Embryonic facial prominence (tissue), 1 donor: Measurements from ENCODE around the gene CD74.
A peak's percentile ranks its signal among the peaks of the same experiment; 100 is the strongest.
"Not testable (repeated sequence)": the region's sequence is repeated elsewhere in the genome, so short reads cannot be mapped to it uniquely, and the experiment has no call there.

Source experiments
- DNase-seq: peaks from one replicate; pipeline ENCODE4 v3.0.0-alpha.2; 2016; ENCODE audit errors: extremely low spot score

The CD74 gene

DNA sequence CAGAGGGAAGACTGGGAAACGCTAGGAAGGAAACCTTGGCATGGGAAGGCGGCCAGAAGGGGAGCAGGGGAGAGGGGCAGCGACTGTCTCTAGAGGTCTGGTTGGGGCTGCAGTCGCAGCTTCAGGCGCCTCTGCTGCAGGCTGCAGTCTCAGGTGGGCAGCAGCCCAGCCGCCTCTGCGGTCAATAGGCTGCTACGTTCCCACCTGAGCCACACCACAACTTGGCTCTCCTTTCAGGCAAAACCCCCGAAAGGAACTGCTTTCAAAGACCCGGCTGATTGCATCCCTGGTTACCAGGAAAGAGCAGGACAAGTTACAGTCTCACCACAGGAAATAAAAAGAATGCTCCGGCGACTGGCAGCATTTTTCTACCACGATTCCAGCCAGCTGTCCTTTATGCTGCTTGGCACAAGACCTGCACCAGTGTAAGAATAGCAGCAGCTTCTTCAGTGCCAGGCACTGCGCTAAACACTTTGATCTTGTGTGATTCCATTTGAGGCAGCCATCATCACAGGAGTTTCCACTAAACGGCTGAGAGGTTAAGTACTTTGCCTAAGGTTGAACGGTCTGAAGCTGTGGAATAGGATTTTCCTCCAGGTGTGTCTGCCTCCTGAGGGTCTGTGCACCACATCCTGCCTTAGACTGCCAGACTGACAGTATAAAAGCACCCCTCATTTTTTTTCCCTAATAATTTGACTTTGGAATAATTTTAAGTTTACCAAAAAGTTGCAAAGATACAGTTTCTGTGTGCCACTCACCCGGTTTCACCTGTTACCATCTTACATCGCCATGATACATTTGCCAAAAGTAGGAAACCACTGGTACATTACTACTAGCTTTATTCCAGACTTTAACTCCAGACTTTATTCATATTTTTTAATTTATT is 29.3 kb upstream of the CD74 start:
- no peak for DNase-seq

DNA sequence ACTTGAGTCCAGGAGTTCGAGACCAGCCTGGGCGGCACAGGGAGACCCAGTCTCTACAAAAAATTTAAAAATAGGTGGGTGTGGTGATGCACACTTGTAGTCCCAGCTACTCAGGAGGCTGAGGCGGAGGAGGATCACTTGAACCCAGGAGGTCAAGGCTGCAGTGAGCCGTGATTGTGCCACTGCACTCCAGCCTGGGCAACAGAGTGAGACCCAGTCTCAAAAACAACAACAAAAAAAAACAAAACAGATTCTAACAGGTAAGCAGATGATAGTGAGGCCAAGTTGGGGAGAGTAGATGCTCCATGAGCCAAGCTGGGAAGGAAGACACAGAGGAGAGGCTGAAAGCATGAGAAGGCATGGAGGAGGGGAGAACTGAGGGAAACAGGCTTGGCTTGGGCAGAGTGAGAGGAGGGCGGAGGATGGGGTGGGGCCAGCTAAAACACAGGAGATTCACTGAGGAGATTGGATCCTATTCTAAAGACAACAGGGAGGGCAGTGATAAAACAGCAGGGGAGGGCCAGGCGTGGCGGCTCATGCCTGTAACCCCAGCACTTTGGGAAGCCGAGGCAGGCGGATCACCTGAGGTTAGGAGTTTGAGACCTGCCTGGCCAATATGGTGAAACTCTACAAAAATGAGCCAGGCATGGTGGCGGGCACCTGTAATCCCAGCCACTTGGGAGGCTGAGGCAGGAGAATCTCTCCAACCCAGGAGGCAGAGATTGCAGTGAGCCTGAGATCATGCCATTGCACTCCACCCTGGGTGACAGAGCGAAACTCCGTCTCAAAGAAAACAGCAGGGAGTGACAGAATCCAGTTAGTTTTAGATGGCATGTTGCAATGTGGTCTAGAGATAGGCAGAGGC is 28.5 kb upstream of the CD74 start:
- no peak for DNase-seq

DNA sequence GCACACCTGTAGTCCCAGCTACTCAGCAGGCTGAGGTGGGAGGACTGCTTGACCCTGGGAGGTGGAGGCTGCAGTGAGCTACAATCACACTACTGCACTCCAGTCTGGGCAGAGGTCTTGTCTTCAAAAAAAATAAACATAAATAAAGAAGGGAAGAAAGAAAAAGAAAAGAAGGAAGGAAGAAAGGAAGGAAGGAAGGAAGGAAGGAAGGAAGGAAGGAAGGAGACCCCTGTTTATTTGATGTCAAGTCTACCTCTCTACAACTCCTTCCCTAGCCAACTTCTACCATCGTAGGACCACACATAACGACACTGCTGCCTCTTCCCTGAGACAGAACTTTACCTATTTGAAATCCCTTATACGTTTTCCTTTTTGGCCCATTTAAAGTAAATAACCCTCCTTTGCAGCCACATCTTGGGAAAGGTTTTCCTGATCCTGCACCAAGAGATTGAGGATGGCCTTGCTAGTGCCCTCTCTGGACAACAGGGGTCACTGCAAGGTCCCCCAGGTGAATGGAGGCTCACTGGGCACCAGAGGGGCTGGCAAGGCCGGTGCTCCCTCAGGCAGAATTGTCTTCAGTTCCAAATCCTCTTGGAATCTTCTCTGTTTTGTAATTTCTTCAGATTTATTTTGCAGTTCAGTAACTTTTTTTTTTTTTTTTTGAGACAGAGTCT is 26.3 kb upstream of the CD74 start:
- no peak for DNase-seq

DNA sequence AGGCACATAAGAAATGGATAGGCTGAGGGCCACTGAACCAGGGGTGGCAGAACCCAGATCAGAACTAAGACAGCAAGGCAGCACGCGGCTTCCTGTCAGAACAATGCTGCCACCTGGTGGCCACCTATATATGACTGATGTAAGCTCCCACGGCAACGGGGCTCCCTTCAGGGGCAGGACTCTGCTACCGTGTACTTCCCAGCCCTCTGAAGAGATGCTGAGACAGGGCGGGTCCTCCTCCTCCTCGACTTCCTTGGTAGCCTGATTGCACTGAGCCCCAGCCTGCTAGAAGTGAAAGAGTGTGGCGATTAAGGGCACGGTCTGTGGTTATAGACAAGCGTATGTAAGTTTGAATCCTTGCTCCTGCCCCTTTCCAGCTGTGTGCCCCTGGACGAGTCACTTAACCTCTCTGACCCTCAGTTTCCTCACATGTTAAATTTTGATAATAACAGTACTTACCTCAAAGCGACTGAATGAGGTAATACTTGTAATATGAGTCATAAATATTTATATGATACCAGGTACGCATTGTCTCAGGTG is 23.5 kb upstream of the CD74 start:
- peak; percentile 79 for DNase-seq

DNA sequence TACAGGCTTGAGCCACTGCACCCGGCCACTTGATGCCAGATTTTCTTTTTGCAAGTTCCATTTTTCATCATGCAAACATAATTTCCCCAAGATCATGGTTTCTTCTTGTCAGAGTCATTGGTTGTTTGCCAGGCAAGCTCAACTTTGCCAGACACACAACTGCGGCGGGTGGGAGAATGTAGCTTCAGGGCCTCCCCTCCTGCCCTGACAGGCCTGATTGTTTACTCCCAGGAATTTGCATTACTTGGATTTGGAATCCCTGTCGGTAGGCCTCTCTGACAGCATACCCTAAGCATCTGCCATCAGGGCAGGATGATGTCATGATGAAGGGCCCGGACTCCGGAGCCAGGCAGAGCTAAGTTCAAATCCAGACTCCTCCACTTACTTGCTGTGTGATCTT is 21.8 kb upstream of the CD74 start:
- DNase-seq, result no peak

DNA sequence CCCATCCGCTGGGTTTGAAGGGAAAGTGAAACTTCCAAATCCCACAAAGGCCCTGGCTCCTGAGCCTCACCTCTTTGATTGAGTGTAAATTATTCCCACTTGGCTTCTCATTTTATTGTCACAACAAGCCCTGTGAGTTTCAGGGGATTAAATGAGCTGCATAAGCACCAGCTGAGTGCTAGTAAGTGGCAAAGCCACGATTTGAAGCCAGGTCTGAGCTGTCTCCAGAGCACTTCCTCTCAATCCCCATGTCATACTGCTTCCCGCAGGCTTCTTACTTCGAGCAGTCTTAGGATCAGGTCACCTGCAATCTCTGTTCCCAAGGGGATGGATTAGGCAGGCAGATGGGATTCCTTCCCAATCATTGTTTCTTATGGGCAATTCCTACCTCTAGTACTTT is 18.9 kb upstream of the CD74 start:
- no peak for DNase-seq

DNA sequence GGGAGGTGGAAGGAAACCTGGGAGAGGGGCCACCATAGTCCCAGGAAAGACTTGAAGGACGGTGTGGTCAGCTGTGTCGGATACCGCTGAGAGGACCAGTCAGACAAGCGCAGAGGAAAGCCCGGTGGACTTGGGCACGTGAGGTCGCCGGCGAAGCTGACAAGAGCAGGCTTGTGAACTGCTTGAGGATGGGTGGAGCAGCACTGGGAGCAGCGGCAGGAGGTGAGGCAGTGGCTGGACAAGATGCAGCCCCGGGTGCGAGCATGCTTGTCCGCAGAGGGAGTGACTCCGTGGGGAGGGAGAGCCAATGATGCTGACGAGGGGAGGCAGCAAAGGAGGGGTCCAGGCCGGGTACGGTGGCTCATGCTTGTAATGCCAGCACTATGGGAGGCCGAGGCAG is 18.3 kb upstream of the CD74 start:
- DNase-seq, result no peak

DNA sequence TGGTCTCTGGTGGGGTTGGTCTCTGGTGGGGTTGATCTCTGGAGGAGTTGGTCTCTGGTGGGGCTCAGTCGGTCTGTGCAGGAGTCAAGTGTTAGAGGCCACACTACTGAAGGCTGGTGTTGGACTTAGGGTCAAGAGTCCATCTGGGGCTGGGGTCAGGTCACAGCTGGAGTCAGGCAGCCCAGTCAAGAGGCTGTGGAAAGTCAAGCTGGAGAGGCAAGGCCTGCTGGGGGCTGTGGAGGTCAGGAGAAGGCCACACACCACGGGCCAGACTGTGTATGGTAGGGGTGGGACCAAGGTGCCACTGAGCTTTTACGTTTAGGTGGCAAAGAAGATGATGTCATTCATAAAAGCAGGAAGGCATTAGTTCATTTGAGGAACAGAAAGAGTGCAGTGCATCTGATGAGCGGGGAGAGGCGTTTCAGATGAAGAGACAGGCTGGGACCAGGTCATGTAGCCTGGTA is 16.7 kb upstream of the CD74 start:
- no peak for DNase-seq

DNA sequence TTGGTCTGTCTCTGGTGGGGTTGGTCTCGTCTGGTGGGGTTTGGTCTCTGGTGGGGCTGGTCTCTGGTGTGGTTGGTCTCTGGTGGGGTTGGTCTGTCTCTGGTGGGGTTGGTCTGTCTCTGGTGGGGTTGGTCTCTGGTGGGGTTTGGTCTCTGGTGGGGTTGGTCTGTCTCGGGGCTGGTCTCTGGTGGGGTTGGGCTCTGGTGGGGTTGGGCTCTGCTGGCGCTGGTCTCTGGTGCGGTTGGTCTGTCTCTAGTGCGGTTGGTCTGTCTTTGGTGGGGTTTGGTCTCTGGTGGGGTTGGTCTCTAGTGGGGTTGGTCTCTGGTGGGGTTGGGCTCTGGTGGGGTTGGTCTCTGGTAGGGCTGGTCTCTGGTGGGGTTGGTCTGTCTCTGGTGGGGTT is 16.3 kb upstream of the CD74 start:
- no peak for DNase-seq

DNA sequence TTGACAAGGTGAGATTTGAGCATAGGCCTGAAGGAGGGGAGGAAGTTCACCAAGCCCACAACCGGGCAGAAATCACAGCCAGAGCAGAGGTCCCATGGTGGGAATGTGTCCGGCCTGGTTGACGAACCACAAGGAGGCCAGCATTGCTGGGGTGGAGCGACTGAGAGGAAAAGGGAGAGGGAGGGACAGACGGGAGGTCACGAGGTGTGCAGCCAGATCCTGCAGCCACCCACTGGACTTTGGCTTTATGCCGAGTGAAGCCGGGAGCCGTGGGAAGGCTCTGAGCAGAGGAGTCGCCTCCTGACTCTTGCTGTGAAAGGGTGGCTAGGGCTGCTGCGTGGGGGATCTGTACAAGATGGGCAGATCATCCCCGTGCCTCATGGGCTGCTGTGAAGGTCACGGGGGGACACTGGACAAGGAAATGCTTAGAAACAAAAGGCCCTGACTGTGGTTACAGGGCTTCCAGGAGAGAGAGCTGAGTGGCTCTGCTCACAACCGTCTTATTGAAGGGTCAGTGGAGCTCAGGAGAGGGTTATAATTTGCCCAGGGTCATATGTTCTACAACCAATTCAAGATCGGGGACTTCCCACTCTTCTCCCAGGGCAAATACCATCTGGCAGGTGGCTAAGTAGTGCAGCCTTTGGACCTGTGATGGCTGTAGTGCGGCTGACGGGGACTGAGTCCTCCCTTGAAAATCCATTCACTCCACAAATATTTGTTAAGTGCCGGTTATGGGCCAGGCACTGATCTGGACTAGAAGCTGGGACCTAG is 15.6 kb upstream of the CD74 start:
- no peak for DNase-seq

DNA sequence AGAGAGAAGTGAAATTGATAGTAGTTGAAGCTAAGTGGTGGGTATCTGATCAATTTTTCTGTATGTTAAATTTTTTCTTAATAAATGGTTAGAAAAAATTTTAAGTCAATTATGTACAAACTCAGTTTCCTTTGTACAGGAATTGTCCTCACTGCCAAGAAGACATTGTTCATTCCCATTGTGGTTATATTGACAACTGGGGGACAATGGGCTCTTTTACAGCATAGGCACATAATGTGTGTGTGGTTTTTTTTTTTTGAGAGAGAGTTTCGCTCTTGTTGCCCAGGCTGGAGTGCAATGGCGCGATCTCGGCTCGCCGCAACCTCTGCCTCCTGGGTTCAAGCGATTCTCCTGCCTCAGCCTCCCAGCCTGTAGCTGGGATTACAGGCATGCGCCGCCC is 13.5 kb upstream of the CD74 start:
- not testable (repeated sequence) for DNase-seq

DNA sequence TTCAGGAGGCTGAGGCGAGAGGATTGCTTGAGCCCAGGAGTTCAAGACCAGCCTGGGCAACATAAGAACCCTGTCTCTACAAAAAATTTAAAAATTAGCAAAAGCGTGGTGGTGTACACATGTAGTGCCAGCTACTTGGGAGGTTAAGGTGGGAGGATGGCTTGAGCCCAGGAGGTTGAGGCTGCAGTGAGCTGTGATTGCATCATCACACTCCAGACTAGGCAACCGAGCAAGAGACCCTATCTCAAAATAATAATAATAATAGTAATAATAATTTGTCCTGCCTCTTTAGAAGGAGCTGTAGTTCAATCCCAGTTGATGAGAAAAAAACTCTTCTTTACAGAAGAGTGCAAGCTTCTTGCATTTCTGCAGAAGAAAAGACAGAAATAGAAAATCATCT is 10.0 kb upstream of the CD74 start:
- no peak for DNase-seq

DNA sequence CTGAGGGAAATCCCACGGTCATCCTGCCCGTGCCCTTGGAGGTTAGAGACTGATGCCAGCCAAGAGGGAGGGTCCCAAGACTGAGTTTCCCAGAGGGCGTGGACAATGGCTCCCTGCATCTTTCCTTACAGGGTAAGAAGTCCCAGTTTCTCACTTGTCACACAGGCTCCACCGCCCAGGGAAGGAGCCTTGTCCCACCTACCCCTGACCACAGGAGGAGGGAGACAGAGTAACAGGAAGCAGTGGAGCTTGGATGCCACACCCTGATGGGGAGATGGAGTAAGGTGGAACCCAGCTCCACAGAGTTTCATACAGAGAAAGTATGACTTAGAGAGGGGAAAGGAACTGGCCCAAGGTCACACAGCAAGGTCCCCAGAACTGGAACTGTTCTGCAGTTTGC is 9.4 kb upstream of the CD74 start:
- no peak for DNase-seq

DNA sequence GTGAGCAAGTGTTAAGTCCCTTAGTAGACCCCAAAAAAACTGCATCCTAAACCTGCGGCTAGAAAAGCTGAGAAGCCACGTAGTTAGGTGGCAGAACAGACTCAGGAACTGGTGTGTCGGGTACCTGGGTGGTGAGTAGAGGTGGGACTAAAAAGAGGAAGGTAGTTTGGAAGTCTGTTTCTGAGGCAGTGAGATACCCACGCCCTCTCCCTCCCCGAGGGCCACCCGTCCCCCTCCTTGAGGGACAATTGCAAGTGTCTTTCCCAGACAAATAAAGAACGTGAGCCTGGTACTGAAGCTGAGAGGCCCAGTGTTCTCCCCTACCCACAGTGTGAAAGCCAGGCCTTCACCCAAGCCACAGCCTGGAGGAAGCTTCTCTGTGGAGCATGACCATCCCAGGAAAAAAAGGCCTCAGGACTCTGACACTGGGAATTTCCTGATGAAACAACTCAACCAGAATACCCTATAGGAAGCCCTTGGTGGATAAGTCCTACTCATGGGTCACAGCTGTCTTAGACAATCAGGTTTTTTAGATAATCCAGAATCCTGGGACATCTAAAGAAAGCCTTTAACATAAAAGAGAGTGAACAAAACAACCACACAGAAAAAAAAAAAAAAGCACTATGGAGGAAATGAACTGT is 7.0 kb upstream of the CD74 start:
- DNase-seq, result no peak

DNA sequence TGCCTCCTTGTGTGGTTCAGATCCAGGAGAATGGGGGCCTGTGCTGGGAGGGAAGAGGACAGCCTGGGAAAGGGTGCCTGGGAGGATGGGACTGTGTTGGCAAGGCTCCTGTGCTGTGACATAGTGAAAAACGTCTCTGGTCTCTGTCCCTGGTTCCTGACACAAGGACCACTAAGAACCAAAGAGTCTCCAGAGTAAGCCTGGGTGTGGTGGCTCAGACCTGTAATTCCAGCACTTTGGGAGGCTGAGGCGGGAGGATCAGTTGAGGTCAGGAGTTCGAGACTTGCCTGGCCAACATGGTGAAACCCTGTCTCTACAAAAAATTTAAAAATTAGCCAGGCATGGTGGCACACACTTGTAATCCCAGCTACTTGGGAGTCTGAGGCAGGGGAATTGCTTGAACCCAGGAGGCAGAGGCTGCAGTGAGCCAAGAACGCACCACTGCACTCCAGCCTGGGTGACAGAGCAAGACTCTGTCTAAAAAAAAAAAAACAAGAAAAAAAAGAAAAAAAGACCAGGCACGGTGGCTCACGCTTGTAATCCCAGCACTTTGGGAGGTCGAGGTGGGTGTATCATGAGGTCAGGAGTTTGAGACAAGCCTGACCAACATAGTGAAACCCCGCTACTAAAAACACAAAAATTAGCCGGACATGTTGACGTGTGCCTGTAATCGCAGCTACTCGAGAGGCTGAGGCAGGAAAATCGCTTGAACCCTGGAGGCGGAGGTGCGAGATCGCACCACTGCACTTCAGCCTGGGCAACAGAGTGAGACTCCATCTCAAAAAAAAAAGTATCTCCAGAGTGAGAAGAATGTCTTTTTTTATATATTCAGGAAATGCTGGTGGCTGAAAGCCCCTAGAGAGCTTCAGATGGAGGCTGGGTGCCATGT is 1.4 kb upstream of the CD74 start:
- DNase-seq, result not testable (repeated sequence)

DNA sequence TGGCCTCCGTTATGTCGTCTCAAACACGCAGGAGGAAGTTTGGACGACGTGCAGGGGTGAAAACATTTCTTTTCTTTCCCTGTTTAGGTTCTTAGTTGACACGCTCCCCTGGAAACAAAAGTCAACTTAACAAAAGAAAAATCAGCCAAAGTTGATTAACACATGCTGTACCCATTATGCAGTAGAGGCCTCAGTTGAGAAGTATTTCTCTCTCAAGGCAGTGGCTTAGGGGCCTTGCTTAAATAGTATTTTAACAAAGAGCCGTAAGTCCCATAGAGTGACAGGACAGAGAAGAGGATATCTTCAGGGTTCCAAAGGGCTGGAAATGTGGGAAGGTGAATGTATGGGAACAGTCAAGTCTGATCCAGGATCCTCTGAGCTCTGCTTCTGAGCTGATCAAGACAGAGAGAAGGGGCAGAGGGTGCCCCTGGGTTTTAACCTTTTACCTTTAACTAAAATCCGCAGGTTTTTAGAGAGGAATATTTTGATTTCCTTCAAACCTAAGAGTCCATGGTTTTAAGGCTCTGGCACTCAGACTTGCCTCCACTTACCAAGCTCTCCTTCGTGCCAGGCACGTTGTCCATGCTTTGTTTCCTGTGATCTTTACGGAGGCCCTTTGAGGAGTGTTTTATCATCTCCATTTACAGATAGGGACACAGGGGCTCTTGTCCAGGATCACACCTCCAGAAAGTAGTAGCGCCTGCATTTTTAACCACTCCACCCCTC is 629 bp upstream of the CD74 start:
- DNase-seq, result no peak

DNA sequence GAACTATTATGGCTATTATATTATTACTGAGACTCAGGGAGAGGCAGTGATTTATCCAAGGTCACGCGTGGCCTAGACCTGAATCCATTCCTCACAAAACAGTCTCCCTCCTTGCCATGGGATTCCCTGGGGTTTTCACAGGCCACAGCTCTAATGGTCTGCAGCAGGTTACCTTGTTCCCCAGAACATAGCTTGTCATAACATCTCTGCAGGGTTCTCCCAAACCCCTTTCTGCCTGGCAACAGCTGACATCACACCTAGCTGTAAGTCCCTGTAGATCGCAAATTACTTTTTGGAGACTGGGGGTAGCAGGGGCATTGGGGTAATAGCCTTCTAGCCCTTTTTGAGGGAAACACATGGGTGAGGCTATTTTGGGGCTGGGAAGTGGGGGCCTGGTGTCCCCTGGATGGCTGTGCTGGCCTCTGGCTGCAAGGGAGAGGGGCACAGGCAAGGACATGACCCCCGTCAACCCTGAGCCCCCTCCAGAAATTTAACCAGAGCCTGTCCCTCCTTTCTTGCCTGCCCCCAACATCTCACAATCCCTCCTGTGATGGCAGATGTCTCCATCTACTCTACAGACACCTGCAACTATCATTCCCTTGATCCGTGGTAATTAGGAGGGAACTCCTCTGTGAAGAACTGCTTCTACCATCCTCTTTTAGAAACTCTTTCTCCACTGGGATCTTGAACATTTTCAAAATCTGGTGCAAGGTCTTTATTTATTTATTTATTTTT is 1.3 kb downstream of the CD74 start:
- no peak for DNase-seq

DNA sequence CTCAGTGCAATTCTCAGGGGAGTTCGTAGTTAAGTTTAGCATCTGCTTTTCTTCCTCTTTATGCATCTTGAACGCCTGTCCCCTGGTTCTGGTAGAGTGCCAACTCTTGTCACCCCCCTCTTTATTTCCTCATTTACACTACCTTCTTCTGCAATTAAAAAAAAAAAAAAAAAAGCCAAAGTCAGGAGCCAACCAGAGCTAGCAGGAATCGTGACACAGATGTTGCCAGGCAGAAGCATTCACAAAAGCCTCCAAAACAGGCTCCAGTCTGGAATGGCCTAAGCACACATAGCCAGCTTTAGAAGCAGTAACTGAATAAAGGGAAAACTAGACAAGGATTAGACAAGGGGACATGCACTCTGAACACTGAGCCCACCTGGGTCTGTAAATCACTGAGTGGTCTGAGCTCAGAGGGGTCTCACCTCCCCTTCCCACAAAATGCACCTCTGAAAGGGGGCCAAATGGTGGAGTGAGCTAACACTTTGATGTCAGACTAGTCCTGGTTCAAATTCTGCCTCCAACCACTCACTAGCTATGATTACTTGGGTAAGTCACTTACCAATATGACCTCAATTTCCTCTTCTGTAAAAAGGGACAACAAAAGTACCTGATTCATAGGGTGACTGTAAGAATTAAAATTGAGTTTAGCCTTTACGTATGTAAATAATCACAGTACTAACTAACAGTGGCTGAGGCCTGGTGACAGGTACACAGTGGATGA is 2.0 kb downstream of the CD74 start:
- peak; percentile 64 for DNase-seq
